ENCODE data around the gene PPP1R37.

GRCh38 chr19:45170146-45171106 lies 77.4 kb downstream of the PPP1R37 start:
- TF ChIP-seq CTCF (IDR thresholded peaks at IDR 0.05) (no peak), POLR2AphosphoS5 (IDR thresholded peaks at IDR 0.05; ENCODE audit: low read depth, low read length) (no peak)
